GM18511 (cell line): ENCODE data around the gene UTF1.

Experiments used
- ATAC-seq: cut with Tn5 transposase; IDR thresholded peaks from one replicate; pipeline ENCODE4 v1.9.1; 2021; ENCODE audit warnings: mild to moderate bottlenecking, moderate library complexity; ENCODE audit not compliant: unreplicated experiment

The UTF1 gene, protein sequence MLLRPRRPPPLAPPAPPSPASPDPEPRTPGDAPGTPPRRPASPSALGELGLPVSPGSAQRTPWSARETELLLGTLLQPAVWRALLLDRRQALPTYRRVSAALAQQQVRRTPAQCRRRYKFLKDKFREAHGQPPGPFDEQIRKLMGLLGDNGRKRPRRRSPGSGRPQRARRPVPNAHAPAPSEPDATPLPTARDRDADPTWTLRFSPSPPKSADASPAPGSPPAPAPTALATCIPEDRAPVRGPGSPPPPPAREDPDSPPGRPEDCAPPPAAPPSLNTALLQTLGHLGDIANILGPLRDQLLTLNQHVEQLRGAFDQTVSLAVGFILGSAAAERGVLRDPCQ

GRCh38 chr10:133230044-133230361 is at the start of gene UTF1:
TSS of gene UTF1 (plus strand) at chr10:133230217. CDS start at chr10:133230289, 72 bp downstream.
- no peak for ATAC-seq

- no peak for ATAC-seq
Measured at GRCh38 chr10:133180965-133181639, 48.9 kb upstream of the UTF1 start.

DNA sequence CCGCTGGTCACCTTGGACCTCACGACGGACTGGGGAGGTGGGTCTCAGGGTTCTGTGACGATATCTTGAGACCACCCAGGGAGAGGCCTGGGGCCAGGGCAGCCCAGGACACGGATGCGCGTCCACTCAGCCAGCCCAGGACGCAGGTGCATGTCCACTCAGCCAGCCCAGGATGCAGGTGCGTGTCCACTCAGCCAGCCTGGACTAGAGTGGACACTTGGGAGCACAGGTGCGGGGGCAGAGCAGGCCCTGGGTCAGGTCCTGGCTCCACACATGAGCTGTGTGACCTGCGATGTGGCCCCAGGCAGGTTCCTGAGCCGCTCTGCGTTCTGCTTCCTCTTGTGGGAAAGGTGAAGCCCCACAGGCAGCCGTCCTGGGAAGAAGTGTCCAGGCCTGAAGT is 47.8 kb upstream of the UTF1 start:
- no peak for ATAC-seq

DNA sequence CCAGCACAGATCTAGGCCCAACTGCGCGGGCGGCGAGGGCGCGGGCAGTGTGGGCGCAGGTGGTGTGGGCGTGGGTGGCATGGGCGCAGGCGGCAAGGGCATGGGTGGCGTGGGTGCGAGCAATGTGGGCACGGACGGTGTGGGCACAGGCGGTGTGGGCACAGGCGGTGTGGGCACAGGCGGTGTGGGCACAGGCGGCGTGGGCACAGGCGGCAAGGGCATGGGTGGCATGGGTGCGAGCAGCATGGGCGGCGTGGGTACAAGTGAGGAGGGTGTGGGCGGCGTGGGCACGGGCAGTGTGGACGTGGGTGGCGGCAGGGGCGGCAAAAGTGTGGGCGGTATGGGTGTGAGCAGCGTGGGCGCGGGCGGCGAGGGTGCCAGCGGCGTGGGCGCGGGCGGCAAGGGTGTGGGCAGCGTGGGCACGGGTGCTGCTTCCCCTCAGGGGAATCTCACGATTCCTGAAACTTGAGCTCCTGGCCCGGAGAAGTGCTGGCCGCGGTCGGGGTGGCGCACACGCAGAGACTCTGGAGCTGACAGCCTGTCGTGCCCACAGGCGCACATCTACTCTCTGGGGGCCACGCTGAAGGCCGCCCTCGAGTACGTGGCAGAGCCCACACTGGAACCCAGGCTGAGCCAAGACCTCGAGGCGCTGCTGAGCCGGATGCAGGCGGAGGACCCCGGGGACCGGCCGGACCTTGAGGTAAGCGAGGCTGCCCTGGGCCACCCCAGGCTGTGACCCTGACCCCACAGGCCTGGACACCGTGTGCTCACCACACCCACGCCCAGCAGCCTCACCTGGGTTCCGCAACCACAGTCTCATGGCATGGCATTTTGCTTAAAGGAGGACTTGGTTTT is 47.0 kb upstream of the UTF1 start:
- no peak for ATAC-seq

- no peak for ATAC-seq
Measured at GRCh38 chr10:133183646-133184378, 46.2 kb upstream of the UTF1 start.

GRCh38 chr10:133184591-133185244 is 45.3 kb upstream of the UTF1 start:
- no peak for ATAC-seq

DNA sequence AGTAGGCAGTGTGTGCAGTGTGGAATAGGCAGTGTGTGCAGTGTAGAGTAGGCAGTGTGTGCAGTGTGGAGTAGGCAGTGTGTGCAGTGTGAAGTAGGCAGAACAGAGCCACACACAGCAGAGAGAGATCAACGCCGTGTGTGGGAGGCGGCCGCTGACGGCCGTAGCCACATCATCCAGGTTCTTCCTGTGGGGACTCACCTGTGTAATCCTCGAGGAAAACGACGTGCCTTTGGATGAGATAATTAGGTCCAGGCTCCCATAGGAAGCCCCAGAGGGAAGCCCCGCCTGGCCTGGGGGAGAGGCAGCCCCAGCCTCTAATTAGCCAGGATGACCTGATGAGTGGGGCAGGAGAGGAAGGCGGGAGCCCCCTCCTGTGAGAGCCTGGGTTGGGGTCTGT is 44.6 kb upstream of the UTF1 start:
- ATAC-seq, result no peak

GRCh38 chr10:133185916-133186315 is 44.1 kb upstream of the UTF1 start:
- no peak for ATAC-seq

GRCh38 chr10:133186416-133187090 is 43.5 kb upstream of the UTF1 start:
- no peak for ATAC-seq

DNA sequence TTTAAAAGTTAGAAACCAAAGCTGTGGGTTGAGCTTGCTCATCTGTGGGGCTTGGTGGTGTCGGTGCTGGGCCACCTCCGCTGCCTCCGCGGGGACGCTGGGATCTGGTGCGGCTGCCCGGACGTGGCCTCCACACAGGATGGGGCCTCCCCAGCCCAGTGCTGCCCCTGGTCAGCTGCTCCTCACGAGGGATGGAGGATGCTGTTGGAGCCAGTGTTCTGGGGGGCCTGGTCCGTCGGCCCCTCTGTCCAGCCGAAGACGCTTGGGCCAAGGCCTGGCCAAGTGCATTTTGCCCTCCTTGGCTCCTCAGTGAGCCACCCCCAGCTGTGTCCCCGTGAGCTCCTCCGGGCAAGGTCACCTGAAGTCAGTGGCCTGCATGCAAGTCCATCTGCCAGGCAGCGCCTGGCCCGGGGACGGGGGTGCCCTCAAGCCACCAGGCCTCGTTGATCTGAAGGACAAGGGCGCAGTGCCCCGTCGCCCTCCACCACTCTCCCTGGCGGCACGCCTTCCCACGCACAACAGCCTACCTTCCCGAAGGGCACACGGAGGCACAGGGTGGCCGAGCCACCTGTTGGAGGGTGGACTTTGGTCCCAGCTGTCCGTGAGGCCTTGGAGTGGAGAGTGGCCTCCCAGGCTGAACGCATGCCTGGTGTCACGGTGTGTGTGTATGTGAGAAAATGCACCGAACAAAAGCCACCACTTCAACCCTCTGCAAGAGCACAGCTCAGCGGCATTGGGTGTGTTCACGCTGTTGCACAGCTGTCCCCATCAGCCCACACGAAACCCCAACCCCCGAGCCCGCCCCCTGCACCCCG is 42.7 kb upstream of the UTF1 start:
- ATAC-seq, result no peak

GRCh38 chr10:133187906-133188681 is 41.9 kb upstream of the UTF1 start:
- no peak for ATAC-seq

DNA sequence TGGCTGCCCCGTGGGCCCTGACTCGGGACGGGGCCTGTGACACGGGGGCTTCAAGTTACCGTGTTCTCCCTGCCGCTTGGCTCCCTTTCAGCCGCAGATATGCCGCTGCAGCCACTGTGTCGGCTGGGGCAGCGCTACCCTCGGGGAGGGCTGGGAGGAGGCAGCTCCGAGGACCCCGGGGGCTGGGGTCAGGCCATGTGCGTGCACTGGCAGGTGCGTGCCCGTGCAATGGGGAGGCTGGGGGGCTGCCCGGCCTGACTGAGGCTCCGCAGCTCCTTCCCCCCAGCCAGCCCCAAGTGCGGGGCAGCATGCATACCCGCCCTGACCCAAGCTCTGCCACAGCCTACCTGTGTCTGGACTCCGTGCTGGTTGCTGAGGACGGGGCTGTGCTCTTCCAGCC is 40.8 kb upstream of the UTF1 start:
- ATAC-seq, result no peak

DNA sequence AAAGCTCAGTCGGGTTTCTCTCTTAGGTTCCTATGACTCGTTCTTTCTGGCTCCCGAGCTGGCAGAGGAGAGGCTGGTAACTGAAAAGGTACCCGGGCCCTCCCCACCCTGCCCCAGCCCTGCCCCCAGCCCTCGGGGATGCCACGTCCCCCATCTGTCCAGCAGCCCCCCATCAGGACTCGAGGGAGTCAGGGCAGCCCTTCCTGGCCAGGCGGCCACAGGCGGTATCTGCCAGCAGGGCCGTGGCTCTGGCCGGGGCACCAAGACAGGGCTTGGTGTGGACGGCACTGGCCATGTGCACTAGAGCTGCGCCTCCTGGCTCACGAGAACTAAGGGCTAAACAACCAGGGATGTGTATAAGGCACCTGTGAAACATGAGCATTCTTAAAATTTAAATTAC is 40.3 kb upstream of the UTF1 start:
- ATAC-seq, result no peak

DNA sequence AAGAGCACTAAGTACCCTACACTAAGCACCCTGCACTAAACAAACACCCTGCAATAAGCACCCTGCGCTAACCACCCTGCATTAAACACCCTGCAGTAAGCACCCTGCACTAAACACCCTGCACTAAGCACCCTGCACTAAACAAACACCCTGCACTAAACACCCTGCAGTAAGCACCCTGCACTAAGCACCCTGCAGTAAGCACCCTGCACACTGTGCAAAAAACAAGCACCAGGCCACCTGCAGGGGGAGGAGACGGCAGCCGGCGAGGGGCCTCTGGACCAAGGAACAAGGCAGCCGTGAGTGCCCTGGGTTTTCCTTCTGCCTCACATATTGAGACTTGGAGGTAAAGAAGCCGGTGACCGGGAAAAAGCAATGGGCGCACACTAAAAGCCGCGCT is 39.8 kb upstream of the UTF1 start:
- ATAC-seq, result no peak

- ATAC-seq, result no peak
Measured at GRCh38 chr10:133191651-133192050, 38.4 kb upstream of the UTF1 start.

DNA sequence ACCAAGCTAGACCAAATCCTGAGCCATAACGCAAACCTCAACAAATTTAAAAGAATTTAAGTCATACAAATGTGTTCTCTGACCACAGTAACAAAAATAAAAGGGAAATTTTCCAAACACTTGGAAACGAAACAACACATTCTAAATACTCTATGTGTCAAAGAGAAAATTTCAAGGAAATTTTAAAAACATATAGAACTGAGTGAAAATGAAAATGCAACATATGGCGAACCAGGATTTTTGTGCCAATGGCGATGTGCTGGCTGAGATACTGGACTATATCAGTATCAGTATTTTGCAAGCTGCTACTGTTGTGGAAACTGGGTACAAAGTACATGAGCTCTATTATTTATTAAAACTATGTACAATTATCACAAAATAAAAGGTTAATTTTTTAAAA is 35.9 kb upstream of the UTF1 start:
- ATAC-seq, result no peak

DNA sequence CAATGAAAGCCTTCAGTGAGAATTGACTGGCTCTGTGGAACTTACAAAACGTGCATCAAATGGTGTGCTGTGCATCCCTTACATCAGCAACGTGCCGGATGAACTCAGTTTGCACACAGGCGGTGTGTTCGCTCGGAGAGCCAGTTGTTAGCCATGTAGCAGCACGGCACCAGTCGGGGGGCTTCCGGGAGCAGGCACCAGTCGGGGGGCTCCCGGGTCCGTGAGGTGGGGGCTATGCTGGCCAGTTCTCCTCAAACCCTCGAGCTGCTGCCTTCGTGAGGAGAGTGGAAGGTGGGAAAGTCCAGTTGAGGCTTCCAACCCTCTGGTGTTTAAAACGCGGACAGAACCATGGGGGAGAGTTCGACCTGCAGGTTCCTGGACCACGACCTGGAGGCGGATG is 34.9 kb upstream of the UTF1 start:
- ATAC-seq, result no peak

DNA sequence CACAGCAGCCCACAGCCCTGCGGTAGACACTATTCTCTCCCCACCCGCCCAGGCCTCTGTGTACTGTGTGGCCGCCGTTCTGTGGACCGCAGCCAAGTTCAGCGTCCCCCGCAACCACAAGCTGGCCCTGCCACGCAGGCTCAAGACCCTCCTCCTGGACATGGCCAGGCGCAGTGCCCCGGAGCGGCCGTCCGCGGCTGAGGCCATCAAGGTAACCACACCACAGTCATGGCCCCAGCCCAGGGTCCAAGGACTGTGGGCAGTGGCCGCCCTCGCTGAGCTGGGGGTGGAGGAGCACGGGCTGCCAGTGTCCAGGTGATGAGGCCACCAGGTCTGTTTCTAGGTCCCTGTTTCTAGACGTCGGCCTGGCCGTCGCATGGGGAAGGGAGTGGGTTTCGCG is 34.4 kb upstream of the UTF1 start:
- ATAC-seq, result no peak
